Activated CD4-positive, alpha-beta T cell treated with anti-CD3 and anti-CD28 coated beads, Interleukin-2, amount 10 ng/mL, durations not matched to agents 7 days and 5 days (primary cell): ENCODE measurements around the gene NHSL1. TPM values are rescaled to one million over a fixed set of nuclear protein-coding genes. Genes with fewer than 3 reads are reported as not detected.

Source experiments
- CTCF ChIA-PET: fragments of 350-600 bp; sonication (Branson Sonifier 250); formaldehyde crosslinking; loops from one replicate; lab custom pipeline; 2021; ENCODE audit warnings: antibody characterized with exemption; lab: Charles Lee
- POLR2A ChIA-PET: fragments of 350-600 bp; sonication (Branson Sonifier 250); formaldehyde crosslinking; loops from one replicate; lab custom pipeline; 2021; ENCODE audit warnings: antibody characterized with exemption; lab: Charles Lee
- DNase-seq: peaks from one replicate; pipeline ENCODE4 v3.0.0-alpha.2; 2020
- H3K27ac Mint-ChIP-seq: one replicate; pipeline ENCODE4 v1.8.0; 2021; ENCODE audit warnings: mild to moderate bottlenecking, moderate library complexity, mixed read lengths
- H3K27me3 Mint-ChIP-seq: one replicate; pipeline ENCODE4 v1.8.0; 2021; ENCODE audit warnings: mixed read lengths
- H3K36me3 Mint-ChIP-seq: one replicate; pipeline ENCODE4 v1.8.0; 2021; ENCODE audit warnings: low read depth, mixed read lengths
- H3K4me1 Mint-ChIP-seq: one replicate; pipeline ENCODE4 v1.8.0; 2021; ENCODE audit warnings: mixed read lengths
- H3K4me3 Mint-ChIP-seq: one replicate; pipeline ENCODE4 v1.8.0; 2021; ENCODE audit warnings: mild to moderate bottlenecking, moderate library complexity, mixed read lengths
- H3K9me3 Mint-ChIP-seq: one replicate; pipeline ENCODE4 v1.8.0; 2021; ENCODE audit warnings: mixed read lengths
- total RNA-seq, 2 experiments: library from RNA; stranded (reverse); gene quantifications; one replicate each; pipeline ENCODE4 v1.2.3, GENCODE V29; 2021

The NHSL1 gene
- total RNA-seq, 2 experiments from 2014 or later: 0.22 to 0.54 TPM

DNA sequence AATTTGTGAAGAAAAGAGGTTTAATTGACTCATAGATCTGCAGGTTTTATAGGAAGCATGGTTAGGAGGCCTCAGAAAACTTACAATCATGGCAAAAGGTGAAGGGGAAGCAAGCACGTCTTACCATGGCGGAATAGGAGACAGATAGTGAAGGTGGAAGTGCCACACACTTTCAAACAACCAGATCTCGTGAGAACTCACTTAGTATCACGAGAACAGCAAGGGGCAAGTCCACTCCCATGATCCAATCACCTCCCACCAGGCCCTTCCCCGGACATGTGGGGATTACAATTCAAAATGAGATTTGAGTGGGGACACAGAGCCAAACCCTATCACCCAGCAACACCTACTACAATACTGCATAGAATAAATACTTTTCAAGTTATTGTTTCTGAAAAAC, 102.6 kb downstream of the NHSL1 start:
- H3K4me3 Mint-ChIP-seq: no peak overlapping the region
- H3K27me3 Mint-ChIP-seq: peaks cover 2% of the 10 kb centered on the region
- H3K27ac Mint-ChIP-seq: no peak overlapping the region
- CTCF ChIA-PET: no interaction called here
- peaks cover 3% of the 10 kb centered on the region for H3K4me1 Mint-ChIP-seq
- POLR2A ChIA-PET: no interaction called here
- no peaks in the 10 kb centered on the region for H3K36me3 Mint-ChIP-seq
- H3K9me3 Mint-ChIP-seq: no peaks in the 10 kb centered on the region
- DNase-seq: no peak

DNA sequence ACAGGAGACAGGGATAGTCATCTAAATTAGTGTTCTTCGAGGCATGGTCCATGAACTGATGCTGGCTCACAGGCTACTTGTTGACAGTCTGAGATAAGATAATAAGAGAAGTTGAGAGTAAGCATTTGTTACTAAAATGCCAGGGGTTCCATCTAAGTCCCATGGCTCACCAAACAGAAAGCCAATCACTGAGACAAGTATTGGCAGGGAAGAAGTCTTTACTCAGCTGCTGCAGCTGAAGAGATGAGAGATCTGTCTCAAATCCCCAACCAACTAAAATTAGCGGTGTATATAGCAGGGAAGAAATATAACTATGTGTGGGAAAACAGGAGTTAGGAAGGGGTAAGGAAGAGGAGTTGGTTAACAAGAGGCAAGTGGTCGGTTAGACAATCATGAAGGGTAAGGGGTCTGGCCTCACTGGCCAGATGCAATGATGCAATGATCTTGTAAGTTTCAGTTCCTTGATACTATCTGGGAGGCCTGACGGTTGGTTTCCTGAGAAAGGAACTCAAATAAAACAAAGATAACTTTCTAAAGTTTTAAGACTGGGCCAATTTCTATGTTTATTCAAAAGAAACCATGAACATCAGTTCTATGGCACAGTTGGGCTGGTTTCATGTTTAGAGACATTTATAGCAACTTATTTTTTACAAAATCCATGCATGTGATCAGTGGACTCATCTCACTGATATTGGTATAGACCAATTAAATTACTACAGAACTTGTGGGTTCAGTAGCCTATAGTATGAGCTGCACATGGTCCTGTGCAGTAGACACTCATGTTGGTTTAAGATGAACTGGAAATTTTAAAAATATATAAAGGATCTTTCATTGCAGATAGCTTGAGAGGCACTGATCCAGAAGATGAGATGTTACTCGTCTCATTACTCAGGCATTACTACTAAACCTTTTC, 105.2 kb downstream of the NHSL1 start:
- Mint-ChIP-seq H3K27ac (no peak overlapping the region), H3K4me1 (peaks cover 3% of the 10 kb centered on the region)
- POLR2A ChIA-PET: no interaction called here

GRCh38 chr6:138389551-138389950, 109.7 kb downstream of the NHSL1 start:
- Mint-ChIP-seq H3K4me3 (no peak overlapping the region), H3K36me3 (no peaks in the 10 kb centered on the region), H3K27ac (no peak overlapping the region), H3K4me1 (peaks cover 3% of the 10 kb centered on the region), H3K9me3 (no peaks in the 10 kb centered on the region), H3K27me3 (peaks cover 19% of the 10 kb centered on the region)
- no peak for DNase-seq
- ChIA-PET POLR2A (no interaction called here), CTCF (no interaction called here)

More for the DNA sequence above, 105.2 kb downstream of the NHSL1 start:
- CTCF ChIA-PET: interaction anchor here (0.7 to 0.9 kb wide), 2 partner anchors 18 to 156 kb away, joined by 3 to 4 read pairs; no protein-coding TSS in a partner anchor
- Mint-ChIP-seq H3K4me3 (no peak overlapping the region), H3K27me3 (peaks cover 6% of the 10 kb centered on the region), H3K9me3 (no peaks in the 10 kb centered on the region), H3K36me3 (no peaks in the 10 kb centered on the region)
- DNase-seq: no peak

- Mint-ChIP-seq H3K27ac (no peak overlapping the region), H3K36me3 (no peaks in the 10 kb centered on the region), H3K9me3 (no peaks in the 10 kb centered on the region), H3K27me3 (peaks cover 21% of the 10 kb centered on the region), H3K4me1 (no peaks in the 10 kb centered on the region), H3K4me3 (no peak overlapping the region)
- ChIA-PET POLR2A (no interaction called here), CTCF (no interaction called here)
- no peak for DNase-seq
Observed at GRCh38 chr6:138387577-138388368, 111.5 kb downstream of the NHSL1 start.

- no peak overlapping the region for H3K27ac Mint-ChIP-seq
- ChIA-PET POLR2A (no interaction called here), CTCF (no interaction called here)
- H3K4me1 Mint-ChIP-seq: no peaks in the 10 kb centered on the region
- no peak overlapping the region for H3K4me3 Mint-ChIP-seq
- DNase-seq: no peak
- H3K36me3 Mint-ChIP-seq: no peaks in the 10 kb centered on the region
- H3K27me3 Mint-ChIP-seq: peaks cover 21% of the 10 kb centered on the region
- H3K9me3 Mint-ChIP-seq: no peaks in the 10 kb centered on the region
Observed at GRCh38 chr6:138386897-138387296, 112.4 kb downstream of the NHSL1 start.

DNA sequence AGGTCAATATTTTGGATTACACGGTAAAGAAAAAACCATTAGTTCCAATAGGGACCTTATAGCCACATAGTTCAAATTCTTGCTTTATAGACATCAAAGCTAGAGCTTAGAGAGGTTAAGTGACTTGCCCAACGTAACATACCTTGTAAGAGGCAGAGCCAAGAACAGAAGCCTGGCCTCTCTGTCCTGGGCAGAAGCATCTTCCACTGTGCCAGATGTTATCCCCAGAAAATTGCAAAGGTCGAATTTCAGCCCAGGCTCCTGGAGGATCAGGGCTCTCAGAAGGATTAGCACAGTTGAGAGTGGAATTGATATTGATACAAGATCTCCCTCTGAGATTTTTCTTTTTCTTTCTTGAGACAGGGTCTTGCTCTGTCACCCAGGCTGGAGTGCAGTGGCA, 115.5 kb downstream of the NHSL1 start:
- no peak for DNase-seq
- ChIA-PET CTCF (no interaction called here), POLR2A (no interaction called here)
- H3K4me3 Mint-ChIP-seq: no peak overlapping the region
- H3K27ac Mint-ChIP-seq: no peak overlapping the region
- no peaks in the 10 kb centered on the region for H3K4me1 Mint-ChIP-seq
- H3K36me3 Mint-ChIP-seq: no peaks in the 10 kb centered on the region
- no peaks in the 10 kb centered on the region for H3K9me3 Mint-ChIP-seq
- H3K27me3 Mint-ChIP-seq: peaks cover 12% of the 10 kb centered on the region

- Mint-ChIP-seq H3K36me3 (no peaks in the 10 kb centered on the region), H3K4me3 (no peak overlapping the region), H3K27me3 (peaks cover 11% of the 10 kb centered on the region), H3K4me1 (no peaks in the 10 kb centered on the region), H3K9me3 (no peaks in the 10 kb centered on the region), H3K27ac (no peak overlapping the region)
- CTCF ChIA-PET: interaction anchor here (0.6 kb wide), 1 partner anchor 1445 kb away, joined by 4 read pairs; no protein-coding TSS in a partner anchor
- DNase-seq: no peak
- POLR2A ChIA-PET: no interaction called here
Observed at GRCh38 chr6:138382498-138383265, 116.6 kb downstream of the NHSL1 start.

- Mint-ChIP-seq H3K27ac (no peak overlapping the region), H3K36me3 (no peaks in the 10 kb centered on the region), H3K27me3 (peaks cover 8% of the 10 kb centered on the region), H3K4me1 (no peaks in the 10 kb centered on the region), H3K9me3 (no peaks in the 10 kb centered on the region), H3K4me3 (no peak overlapping the region)
- CTCF ChIA-PET: no interaction called here
- POLR2A ChIA-PET: no interaction called here
- DNase-seq: no peak
Observed at GRCh38 chr6:138378463-138378862, 120.8 kb downstream of the NHSL1 start.

GRCh38 chr6:138377844-138378243, 121.5 kb downstream of the NHSL1 start, which contains the start of gene SMIM28:
Gene SMIM28, plus strand, starts transcription at chr6:138377905. Its CDS starts 168 bp downstream, at chr6:138378073.
- no peaks in the 10 kb centered on the region for H3K9me3 Mint-ChIP-seq
- H3K27me3 Mint-ChIP-seq: peaks cover 7% of the 10 kb centered on the region
- no peak within 1 kb of the TSS for H3K4me3 Mint-ChIP-seq
- H3K36me3 Mint-ChIP-seq: no peaks in the 10 kb centered on the region
- POLR2A ChIA-PET: no interaction called here
- no peaks in the 10 kb centered on the region for H3K4me1 Mint-ChIP-seq
- DNase-seq: no peak
- H3K27ac Mint-ChIP-seq: no peak within 1 kb of the TSS
- CTCF ChIA-PET: no interaction called here

DNA sequence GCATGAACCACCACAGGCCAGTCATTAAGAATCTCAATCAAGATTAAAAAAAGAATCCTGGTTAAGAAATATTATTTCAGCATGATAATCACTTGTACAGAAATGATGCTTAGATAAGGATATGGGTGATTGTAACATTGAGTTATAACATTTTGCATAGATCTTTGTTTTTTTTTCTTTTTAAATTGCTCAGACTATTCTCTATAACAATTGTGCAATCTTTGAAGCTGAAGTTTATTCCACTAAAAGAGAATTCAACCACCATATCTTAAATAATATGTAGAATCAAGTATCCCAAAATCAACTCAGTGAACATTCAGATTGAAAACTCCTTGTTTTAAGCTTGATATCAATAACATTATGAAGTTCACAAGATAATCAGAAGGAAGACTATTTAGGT, 122.3 kb downstream of the NHSL1 start:
- no peaks in the 10 kb centered on the region for H3K4me1 Mint-ChIP-seq
- ChIA-PET POLR2A (no interaction called here), CTCF (no interaction called here)
- H3K27ac Mint-ChIP-seq: no peak overlapping the region
- DNase-seq: no peak
- H3K4me3 Mint-ChIP-seq: no peak overlapping the region
- H3K9me3 Mint-ChIP-seq: no peaks in the 10 kb centered on the region
- H3K27me3 Mint-ChIP-seq: peaks cover 8% of the 10 kb centered on the region
- no peaks in the 10 kb centered on the region for H3K36me3 Mint-ChIP-seq

DNA sequence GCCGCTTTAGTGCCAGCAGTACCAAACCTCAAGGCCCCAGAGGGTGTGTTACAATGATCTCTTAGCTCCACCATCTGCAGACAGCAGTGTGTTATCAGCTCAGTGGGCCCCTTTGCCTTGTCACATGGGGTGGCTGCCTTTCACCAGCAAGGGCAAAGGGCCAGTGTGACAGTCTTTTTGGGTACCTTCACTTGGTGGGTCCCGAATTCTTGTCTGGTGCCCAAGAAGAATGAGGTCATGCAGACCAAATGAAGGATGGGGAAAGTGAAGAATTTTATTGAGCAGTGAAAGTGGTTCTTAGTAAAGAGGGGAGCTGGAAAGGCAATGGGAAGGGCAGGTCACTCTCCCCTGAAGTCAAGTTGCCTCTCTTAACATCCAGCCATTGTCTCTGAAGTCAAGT, 124.5 kb downstream of the NHSL1 start:
- Mint-ChIP-seq H3K4me3 (no peak overlapping the region), H3K9me3 (no peaks in the 10 kb centered on the region), H3K27me3 (peaks cover 17% of the 10 kb centered on the region), H3K4me1 (no peaks in the 10 kb centered on the region), H3K36me3 (no peaks in the 10 kb centered on the region), H3K27ac (no peak overlapping the region)
- POLR2A ChIA-PET: no interaction called here
- DNase-seq: no peak
- CTCF ChIA-PET: no interaction called here

DNA sequence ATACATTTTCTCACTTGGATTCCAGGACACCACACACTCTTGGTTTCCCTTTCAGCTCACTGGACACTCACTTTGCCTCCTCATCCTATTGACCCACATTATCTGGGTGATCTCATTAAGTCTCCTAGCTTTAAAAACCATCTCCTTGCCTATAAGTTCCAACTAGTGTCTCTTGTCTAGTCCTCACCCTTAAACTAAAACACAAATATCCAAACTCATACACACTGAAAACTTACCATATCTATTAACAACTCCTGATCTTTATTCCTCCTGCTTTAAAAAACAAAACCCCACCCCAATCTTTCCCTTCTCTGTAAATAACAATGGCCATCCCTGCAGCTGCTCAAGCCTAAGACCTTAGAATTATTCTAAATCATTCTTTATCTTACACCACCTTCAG, 125.1 kb downstream of the NHSL1 start:
- Mint-ChIP-seq H3K27me3 (peaks cover 18% of the 10 kb centered on the region), H3K4me3 (no peak overlapping the region), H3K36me3 (no peaks in the 10 kb centered on the region), H3K9me3 (no peaks in the 10 kb centered on the region), H3K27ac (no peak overlapping the region), H3K4me1 (no peaks in the 10 kb centered on the region)
- ChIA-PET CTCF (interaction anchor here (0.5 kb wide), 1 partner anchor 14 kb away, joined by 3 read pairs; no protein-coding TSS in a partner anchor), POLR2A (no interaction called here)
- DNase-seq: no peak
